Inflammatory macrophage (primary cell): ENCODE measurements around the gene ZFP36.

Source experiments
- DNase-seq, 2 donors: peaks; one replicate each; pipeline ENCODE4 v3.0.0-alpha.2; 2020 to 2022

The ZFP36 gene

DNA sequence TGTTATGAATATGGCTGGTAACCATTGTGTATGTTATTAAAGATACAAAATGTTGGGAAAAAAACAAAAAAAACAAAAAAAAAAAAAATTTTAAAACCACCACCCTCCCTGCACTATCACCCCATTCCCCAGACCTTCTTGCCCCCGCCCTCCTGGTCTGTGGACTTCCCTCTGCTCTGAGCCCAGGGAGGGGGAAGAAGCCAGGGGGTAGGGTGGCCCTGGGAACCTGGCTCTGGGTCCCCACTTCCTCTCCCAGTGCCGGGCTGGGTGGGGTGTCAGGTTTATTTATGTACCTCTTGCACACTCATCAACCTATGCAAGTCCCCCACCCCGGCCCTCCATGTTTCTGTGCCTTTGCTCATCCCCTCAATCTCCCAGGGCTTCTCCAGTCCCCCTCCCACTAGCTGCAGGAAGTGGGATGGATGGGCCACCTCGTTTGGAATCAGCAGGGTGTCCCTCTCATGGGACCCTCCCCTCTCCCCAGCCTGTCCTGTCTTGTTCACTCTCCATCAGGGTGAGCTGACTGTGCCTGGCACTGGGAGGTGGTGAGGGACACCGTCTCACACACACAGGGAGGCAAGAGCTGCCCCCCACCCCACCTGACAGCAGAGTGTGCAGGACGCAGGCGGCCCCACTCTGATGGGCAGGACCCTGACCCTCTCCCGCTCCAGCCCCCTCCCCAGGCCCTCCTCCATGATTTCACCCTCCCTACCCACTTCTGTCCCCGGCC lies 21.6 kb upstream of the ZFP36 start:
- DNase-seq, result no peak

DNA sequence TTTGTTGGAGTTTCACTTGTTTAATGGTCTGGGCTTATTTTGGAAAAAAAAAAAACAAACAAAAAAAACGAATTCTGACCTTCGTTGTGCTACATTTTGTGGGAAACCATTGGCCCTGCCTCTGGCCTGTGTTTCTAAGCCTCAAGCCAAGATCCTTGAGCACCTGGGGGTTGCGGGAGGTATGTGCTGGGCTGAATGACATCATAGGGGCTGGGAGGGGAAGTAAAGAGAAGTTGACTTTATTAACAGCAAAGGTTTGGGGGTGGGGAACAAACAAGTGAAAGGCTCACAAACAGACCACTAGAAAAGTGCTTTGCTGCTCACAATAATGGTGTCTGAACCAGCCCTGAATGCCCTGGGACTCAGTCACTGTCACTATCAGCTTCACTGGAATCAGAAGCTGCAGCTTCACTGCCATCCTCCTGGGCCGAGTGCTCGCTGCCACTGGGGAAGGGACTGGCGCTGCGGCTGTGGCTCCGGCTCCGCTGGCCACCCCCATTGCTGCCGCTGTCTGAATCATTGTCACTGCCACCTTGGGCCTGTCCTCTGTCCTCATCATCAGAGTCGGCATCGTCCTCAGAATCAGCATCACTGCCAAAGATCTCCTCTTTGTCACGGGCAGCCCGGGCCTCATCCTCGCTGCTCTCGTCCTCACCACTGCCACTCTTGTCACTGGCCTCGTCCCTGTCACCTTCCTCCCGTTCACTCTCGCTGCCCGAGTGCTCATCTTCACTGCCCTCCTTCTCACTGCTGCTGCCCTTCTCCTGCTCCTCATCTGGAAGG lies 20.8 kb upstream of the ZFP36 start:
- DNase-seq, result no peak

GRCh38 chr19:39386557-39386956 lies 20.1 kb upstream of the ZFP36 start:
- no peak for DNase-seq

DNA sequence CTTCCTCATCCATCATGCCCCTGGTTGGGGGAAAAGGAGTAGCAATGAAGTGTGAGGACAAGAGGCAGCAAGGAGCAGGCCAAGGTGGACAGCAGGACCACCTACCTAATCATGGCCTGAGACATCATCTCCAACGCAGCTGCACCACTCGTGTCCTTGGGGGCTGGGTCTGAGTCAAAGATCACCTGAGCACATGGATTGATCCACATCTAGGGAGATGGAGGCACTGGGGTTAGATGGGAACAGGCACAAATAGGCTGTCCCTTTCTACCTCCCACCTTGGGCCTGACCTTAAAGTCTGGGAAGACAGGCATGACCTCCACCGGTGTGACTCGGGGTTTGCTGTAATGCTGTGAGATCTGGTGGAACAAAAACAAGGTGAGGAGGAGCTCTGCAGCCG lies 18.0 kb upstream of the ZFP36 start:
- no peak for DNase-seq

DNA sequence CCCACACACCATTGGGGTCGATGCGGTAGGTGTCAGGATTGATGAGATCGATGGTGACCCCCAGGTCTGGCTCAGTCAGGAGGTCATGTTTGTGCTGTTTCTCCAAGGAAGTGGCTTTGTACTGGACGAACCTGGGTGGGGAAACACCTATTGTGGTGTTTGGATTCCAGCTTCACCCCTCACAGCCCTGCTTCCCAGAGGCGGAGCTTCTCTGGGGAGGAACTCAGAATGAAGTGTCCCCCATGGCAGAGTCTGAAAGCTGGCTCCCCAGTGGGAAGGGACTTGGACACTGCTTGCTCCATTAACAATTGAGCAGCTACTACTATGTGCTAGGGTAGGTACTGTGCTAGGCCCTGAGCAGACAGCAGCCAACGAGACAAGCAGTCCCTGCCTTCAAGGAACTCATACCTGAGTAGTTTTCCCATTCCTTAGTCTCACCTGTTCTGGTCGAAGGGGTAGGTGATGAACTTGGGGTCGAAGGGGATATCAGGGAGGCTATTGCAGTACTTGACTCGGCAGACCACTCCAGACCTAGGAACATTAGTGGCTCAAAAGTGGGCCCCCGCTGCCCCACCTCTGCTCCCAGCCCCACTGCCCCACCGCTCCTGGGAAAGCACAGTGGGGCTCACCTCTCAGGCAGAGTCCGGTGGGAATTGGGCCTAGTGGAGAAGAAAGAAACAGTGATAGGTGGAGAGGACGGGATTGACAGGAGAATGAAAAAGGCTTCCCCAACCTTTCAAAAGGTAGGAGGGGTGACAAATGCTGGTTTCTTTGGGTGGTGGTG lies 16.8 kb upstream of the ZFP36 start:
- no peak for DNase-seq

- DNase-seq, result peak in 1 of 2 donors; percentile 24
Measured at GRCh38 chr19:39390451-39390750, 16.2 kb upstream of the ZFP36 start.

- DNase-seq, result peak; percentile 99 to 100
Measured at GRCh38 chr19:39390751-39391437, 15.8 kb upstream of the ZFP36 start, which contains the start of the genes MED29 and PAF1. TSS of gene MED29 (plus strand) at chr19:39391378. CDS start at chr19:39391423, 45 bp downstream. TSS of gene PAF1 (minus strand) at chr19:39391106. CDS start at chr19:39390864, 242 bp downstream.

DNA sequence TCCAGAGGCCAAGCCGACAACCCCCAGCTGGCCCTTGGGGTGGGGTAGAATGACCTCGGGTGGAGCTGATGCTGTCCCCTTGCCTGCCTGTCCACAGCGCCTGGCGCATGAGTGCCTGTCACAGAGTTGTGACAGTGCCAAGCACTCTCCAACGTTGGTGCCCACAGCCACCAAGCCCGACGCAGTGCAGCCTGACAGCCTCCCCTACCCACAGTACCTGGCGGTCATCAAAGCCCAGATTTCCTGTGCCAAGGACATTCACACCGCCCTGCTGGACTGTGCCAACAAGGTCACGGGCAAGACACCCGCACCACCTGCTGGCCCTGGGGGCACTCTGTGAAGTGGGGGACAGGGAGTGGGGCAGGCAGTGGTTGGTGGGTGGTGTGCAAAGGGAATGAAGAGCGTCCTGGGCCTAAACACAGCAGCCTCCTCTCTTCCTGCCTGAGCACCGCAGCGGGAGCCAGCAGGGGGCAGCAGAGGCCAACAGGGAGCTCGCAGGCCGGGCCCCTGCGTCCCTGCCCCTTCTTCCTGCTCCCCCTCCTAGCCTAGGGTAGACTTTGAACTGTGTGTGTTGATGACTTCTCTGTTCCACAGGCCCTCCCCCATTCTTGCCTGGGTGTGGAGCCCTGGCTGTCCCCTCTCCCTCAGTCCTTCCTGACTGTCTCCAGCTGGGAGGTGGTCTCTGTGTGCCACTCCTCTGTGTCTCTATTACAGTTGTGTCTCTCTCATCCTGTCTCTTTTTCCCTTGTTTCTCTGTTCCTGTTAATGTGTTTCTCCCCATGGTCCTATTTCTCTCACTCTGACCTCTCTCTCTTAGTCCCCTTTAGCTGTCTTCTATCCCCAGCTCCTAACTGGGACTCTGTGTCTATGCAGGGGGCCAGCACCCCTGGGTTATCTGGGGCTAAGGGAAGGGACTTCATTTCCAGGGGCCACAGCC lies 9.0 kb upstream of the ZFP36 start:
- peak; percentile 86 to 92 for DNase-seq

GRCh38 chr19:39398297-39398864 lies 8.3 kb upstream of the ZFP36 start:
- DNase-seq, result peak; percentile 88 to 91

DNA sequence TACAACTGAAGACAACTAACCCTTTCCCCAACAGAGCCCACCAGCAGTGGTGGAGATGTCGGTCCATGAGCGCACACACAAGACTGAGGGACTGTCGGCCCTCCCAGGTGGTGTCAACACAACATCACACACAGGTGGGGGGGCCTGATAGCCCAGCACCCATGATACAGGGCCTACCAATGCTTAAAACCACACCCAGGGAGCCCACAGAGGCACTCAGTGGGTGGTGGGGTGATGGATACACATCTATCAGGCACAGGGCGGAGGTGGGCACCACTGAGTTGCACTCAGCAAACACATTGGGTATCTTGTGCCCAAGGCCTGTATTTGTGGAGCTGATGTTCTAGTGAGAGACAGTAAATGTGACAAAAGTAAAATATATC lies 7.0 kb upstream of the ZFP36 start:
- no peak for DNase-seq

DNA sequence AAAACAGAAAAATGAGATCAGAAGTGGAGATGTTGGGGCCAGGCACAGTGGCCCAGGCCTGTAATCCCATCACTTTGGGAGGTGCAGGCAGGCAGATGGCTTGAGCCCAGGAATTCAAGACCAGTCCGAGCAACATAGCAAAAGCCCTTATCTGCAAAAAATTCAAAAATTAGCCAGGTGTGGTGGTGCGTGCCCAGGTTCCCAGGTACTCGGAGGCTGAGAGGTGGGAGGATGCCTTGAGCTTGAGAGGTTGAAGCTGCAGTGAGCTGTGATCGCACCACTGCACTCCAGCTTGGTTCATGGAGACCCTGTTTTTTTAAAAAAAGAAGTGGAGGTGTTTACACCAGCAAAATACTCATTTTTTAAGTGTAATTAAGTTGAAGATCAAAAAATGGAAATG lies 6.6 kb upstream of the ZFP36 start:
- DNase-seq, result no peak

DNA sequence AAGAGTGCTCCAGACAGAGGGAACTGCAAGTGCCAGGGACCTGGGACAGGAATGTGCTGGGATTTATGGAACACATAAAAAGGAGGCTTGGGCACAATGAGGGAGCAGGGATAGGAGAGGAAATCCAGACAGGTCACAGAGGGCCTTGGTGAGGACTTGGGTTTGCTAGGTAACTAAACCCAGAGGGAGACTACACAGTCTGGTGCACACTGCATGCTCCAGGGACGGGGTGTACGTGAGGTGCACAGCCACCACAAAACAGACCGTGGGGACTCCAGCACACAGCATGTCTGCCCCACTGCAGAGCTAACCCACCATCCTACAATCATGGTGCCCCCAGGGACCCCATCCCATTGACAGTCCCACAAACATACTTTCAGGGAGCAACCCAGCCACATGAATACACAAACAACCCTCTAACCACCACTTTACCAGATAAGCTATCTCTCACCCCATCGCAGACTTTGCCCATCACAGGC lies 5.5 kb upstream of the ZFP36 start:
- no peak for DNase-seq

DNA sequence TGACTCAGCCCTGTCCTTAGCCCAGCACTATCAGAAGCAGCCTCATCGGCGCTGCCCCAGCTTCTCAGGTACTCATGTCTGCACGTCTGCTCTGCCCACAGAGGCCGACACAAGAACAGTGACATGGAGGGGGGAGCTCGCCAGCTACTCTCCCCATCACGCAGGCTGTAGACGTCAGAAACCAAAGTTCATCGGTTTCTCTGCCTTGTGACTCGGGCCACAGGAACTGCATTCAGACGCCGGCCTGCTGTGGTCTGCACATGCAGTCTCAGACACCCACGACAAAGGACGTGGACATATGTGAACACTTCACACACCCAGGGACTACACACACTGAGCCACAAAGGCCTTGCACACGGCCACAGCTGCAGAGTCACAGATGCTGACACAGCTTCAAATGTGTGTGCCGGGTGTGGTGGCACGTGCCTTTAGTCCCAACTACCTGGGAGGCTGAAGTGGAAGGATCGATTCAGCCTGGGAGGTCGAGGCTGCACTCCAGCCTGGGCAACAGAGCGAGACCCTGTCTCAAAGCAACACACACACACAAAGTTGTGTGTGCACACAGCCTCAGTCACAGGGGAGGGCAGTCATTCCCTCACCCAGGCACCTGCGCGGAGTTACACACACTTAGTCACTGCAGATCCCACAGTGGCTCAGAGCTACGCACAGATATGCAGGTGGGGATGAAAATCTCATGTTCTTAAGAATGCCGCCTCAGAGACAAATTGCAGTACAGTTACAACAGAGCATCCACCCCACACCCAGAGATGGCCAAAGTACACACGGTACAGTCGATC lies 4.9 kb upstream of the ZFP36 start:
- DNase-seq, result peak; percentile 72 to 83

- peak; percentile 86 to 87 for DNase-seq
Measured at GRCh38 chr19:39402346-39403300, 4.0 kb upstream of the ZFP36 start.

GRCh38 chr19:39403331-39404312 lies 3.0 kb upstream of the ZFP36 start:
- peak; percentile 47 to 89 for DNase-seq

GRCh38 chr19:39405261-39405957 lies 1.2 kb upstream of the ZFP36 start:
- DNase-seq, result no peak
